Measurements from ENCODE around the gene PCDHA2.
"Not testable (repeated sequence)": the region's sequence is repeated elsewhere in the genome, so short reads cannot be mapped to it uniquely, and the experiment has no call there.

Gene PCDHA2

DNA sequence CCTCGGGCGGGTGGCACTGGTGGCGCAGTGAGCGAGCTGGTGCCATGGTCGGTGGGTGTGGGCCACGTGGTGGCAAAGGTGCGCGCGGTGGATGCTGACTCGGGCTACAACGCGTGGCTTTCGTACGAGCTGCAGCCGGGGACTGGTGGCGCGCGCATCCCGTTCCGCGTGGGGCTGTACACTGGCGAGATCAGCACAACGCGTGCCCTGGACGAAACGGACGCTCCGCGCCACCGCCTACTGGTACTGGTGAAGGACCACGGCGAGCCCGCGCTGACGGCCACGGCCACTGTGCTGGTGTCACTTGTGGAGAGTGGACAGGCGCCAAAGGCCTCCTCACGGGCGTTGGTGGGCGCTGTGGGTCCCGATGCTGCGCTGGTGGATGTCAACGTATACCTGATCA is 14.2 kb downstream of the PCDHA2 start:
- no peak overlapping the region for H3K27ac Mint-ChIP-seq
- H3K4me3 Mint-ChIP-seq: no peak overlapping the region
- peaks cover 11% of the 10 kb centered on the region for H3K4me1 Mint-ChIP-seq
- H3K27me3 Mint-ChIP-seq (ENCODE audit: low read depth): no peaks in the 10 kb centered on the region
- TF ChIP-seq, protein P1, sequence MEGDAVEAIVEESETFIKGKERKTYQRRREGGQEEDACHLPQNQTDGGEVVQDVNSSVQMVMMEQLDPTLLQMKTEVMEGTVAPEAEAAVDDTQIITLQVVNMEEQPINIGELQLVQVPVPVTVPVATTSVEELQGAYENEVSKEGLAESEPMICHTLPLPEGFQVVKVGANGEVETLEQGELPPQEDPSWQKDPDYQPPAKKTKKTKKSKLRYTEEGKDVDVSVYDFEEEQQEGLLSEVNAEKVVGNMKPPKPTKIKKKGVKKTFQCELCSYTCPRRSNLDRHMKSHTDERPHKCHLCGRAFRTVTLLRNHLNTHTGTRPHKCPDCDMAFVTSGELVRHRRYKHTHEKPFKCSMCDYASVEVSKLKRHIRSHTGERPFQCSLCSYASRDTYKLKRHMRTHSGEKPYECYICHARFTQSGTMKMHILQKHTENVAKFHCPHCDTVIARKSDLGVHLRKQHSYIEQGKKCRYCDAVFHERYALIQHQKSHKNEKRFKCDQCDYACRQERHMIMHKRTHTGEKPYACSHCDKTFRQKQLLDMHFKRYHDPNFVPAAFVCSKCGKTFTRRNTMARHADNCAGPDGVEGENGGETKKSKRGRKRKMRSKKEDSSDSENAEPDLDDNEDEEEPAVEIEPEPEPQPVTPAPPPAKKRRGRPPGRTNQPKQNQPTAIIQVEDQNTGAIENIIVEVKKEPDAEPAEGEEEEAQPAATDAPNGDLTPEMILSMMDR (IDR thresholded peaks at IDR 0.05; ENCODE audit: unreplicated experiment in 3 of 3): no peak
- peaks cover 59% of the 10 kb centered on the region for H3K9me3 Mint-ChIP-seq
- peaks cover 81% of the 10 kb centered on the region for H3K36me3 Mint-ChIP-seq (ENCODE audit: low read depth)

DNA sequence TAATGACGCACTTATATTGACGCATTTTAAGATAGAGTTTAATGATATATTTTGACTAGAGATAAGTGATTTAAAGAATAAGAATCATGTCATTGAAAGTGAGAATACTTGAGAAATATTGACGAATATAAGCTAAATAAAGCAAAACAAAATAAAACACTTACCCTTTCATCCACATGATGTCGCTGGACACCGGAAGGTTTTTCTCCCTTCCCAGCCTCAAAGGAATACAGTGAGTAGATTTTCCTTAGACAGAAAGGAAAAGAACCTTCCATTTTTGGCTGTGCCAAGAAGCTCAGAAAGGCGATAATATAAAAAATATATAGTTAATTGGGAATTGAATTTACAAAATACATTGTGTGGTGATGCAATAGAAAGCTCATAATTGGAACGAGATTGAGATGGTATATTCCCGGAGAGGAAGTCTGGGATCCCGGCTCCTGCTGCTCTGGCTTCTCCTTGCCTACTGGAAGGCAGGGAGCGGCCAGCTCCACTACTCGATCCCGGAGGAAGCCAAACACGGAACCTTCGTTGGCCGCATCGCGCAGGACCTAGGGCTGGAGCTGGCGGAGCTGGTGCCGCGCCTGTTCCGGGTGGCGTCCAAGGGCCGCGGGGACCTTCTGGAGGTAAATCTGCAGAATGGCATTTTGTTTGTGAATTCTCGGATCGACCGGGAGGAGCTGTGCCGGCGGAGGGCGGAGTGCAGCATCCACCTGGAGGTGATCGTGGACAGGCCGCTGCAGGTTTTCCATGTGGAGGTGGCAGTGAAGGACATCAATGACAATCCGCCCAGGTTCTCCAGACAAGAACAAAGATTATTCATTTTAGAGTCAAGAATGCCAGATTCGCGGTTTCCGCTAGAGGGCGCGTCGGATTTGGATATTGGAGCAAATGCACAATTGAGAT is 27.0 kb downstream of the PCDHA2 start, which contains the start of gene PCDHA5:
Gene PCDHA5, plus strand, starts transcription at position 239 of the 906 bp plus-strand sequence.
- TF ChIP-seq, protein P1 (IDR thresholded peaks at IDR 0.05; ENCODE audit: unreplicated experiment in 3 of 3): no peak
- no peak within 1 kb of the TSS for H3K4me3 Mint-ChIP-seq
- H3K4me1 Mint-ChIP-seq: no peaks in the 10 kb centered on the region
- peaks cover 39% of the 10 kb centered on the region for H3K9me3 Mint-ChIP-seq
- no peaks in the 10 kb centered on the region for H3K27me3 Mint-ChIP-seq (ENCODE audit: low read depth)
- no peak within 1 kb of the TSS for H3K27ac Mint-ChIP-seq
- peaks cover 71% of the 10 kb centered on the region for H3K36me3 Mint-ChIP-seq (ENCODE audit: low read depth)

DNA sequence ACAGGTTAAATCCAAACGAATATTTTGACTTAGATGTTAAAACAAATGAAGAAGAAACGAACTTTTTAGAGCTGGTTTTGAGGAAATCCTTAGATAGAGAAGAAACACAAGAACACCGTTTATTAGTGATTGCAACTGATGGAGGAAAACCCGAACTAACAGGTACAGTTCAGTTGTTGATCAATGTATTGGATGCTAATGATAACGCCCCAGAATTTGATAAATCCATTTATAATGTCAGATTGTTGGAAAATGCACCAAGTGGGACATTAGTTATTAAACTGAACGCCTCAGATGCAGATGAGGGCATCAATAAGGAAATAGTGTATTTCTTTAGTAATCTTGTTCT is 27.6 kb downstream of the PCDHA2 start:
- H3K27me3 Mint-ChIP-seq (ENCODE audit: low read depth): no peaks in the 10 kb centered on the region
- peaks cover 5% of the 10 kb centered on the region for H3K4me1 Mint-ChIP-seq
- no peak overlapping the region for H3K4me3 Mint-ChIP-seq
- no peak overlapping the region for H3K27ac Mint-ChIP-seq
- TF ChIP-seq, protein P1 (IDR thresholded peaks at IDR 0.05; ENCODE audit: unreplicated experiment in 3 of 3): no peak
- peaks cover 43% of the 10 kb centered on the region for H3K9me3 Mint-ChIP-seq
- H3K36me3 Mint-ChIP-seq (ENCODE audit: low read depth): peaks cover 74% of the 10 kb centered on the region

DNA sequence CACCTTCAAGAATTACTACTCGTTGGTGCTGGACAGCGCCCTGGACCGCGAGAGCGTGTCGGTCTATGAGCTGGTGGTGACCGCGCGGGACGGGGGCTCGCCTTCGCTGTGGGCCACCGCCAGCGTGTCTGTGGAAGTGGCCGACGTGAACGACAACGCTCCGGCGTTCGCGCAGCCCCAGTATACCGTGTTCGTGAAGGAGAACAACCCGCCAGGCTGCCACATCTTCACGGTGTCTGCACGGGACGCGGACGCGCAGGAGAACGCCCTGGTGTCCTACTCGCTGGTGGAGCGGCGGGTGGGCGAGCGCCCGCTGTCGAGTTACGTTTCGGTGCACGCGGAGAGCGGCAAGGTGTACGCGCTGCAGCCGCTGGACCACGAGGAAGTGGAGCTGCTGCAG is 28.3 kb downstream of the PCDHA2 start:
- Mint-ChIP-seq H3K36me3 (ENCODE audit: low read depth) (peaks cover 73% of the 10 kb centered on the region), H3K9me3 (peaks cover 44% of the 10 kb centered on the region)
- not testable (repeated sequence) for H3K4me3 Mint-ChIP-seq; H3K27me3 Mint-ChIP-seq (ENCODE audit: low read depth); H3K4me1 Mint-ChIP-seq; H3K27ac Mint-ChIP-seq

DNA sequence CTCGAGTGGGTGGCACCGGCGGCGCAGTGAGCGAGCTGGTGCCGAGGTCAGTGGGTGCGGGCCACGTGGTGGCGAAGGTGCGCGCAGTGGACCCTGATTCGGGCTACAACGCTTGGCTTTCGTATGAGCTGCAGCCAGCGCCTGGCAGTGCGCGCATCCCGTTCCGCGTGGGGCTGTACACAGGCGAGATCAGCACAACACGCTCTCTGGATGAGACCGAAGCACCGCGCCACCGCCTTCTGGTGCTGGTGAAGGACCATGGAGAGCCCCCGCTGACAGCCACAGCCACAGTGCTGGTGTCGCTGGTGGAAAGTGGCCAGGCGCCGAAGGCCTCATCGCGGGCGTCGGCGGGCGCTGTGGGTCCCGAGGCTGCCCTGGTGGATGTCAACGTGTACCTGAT is 28.8 kb downstream of the PCDHA2 start:
- H3K9me3 Mint-ChIP-seq: peaks cover 45% of the 10 kb centered on the region
- H3K4me1 Mint-ChIP-seq: peaks cover 8% of the 10 kb centered on the region
- H3K36me3 Mint-ChIP-seq (ENCODE audit: low read depth): peaks cover 73% of the 10 kb centered on the region
- H3K4me3 Mint-ChIP-seq: no peak overlapping the region
- no peak overlapping the region for H3K27ac Mint-ChIP-seq
- no peaks in the 10 kb centered on the region for H3K27me3 Mint-ChIP-seq (ENCODE audit: low read depth)
- TF ChIP-seq, protein P1 (IDR thresholded peaks at IDR 0.05; ENCODE audit: unreplicated experiment in 3 of 3): no peak

DNA sequence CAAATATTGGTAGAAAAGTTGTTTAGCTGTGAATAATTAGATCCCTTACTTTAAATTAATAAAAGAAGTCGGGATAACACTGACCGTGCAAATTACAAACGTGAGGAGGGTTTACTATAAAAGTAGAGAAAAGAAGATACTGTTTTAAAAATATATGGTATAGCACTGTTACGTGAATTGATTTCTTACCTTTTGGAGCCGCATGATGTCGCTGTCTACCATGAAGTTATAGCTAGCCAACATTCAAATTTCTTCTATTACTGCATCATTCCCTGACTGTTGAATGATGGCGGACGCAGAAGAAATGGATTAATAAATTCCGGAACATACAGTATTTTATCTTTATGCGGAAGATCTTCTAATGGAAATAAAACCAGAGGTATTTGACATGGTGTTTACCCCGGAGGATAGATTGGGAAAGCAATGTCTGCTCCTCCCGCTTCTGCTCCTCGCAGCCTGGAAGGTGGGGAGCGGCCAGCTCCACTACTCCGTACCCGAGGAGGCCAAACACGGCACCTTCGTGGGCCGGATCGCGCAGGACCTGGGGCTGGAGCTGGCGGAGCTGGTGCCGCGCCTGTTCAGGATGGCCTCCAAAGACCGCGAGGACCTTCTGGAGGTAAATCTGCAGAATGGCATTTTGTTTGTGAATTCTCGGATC is 33.2 kb downstream of the PCDHA2 start, which contains the start of gene PCDHA6:
Gene PCDHA6, plus strand, starts transcription at position 257 of the 658 bp plus-strand sequence. Its CDS starts 132 bp downstream, at position 389.
- Mint-ChIP-seq H3K36me3 (ENCODE audit: low read depth) (peaks cover 79% of the 10 kb centered on the region), H3K4me1 (peaks cover 10% of the 10 kb centered on the region), H3K9me3 (peaks cover 52% of the 10 kb centered on the region), H3K27ac (peak within 1 kb of the TSS; percentile 80 to 96 (median 93)), H3K27me3 (ENCODE audit: low read depth) (no peaks in the 10 kb centered on the region), H3K4me3 (peak within 1 kb of the TSS; percentile 86 to 93 (median 91))
- TF ChIP-seq, protein P1 (IDR thresholded peaks at IDR 0.05; ENCODE audit: unreplicated experiment in 3 of 3): peak; percentile 43 to 49 (median 47)

Measured in nephron (organoid).